DND-41 (cell line): Measurements from ENCODE around the gene IL1RL1.

Source experiments
- CTCF ChIP-seq: IDR thresholded peaks from 2 replicates; pipeline ENCODE4 v1.5.1; 2012; ENCODE audit warnings: borderline replicate concordance, low read length, moderate library complexity, mild to moderate bottlenecking; ENCODE audit not compliant: poor library complexity, severe bottlenecking; ENCODE audit errors: extremely low read depth
- EZH2 ChIP-seq: IDR thresholded peaks from 3 replicates; pipeline ENCODE4 v1.6.1; 2012; ENCODE audit warnings: borderline replicate concordance, low read depth, mild to moderate bottlenecking, moderate library complexity, low read length, inconsistent platforms; ENCODE audit not compliant: severe bottlenecking

GRCh38 chr2:102302458-102302857 lies 8.9 kb upstream of the IL1RL1 start:
- no peak for TF ChIP-seq CTCF
- TF ChIP-seq EZH2: no peak
